Measurements from ENCODE around the gene BZW2.

DNA sequence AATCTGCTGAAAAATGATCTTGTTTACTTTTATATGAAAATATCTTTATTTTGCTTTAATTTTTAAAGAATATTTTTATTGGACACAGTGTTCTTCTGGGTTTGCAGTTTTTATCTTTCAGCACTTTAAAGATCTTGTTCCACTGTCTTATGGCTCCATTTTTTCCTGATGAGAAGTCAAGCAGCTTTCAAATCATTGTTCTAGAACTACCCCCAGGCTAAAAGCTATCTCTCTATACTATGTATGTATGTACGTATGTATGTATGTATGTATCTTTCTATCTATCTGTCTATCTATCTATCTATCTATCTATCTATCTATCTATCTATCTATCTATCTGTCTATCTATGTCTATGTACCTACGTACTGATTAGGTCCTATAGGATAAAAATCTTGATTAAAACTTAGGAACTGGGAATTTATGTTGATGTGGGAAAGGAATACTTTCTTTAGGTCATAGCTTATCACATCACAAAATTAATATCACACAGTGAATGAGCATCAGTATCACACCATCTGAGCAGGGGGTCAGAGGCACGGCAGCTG is 72.2 kb downstream of the BZW2 start:
- TF ChIP-seq, protein P1, sequence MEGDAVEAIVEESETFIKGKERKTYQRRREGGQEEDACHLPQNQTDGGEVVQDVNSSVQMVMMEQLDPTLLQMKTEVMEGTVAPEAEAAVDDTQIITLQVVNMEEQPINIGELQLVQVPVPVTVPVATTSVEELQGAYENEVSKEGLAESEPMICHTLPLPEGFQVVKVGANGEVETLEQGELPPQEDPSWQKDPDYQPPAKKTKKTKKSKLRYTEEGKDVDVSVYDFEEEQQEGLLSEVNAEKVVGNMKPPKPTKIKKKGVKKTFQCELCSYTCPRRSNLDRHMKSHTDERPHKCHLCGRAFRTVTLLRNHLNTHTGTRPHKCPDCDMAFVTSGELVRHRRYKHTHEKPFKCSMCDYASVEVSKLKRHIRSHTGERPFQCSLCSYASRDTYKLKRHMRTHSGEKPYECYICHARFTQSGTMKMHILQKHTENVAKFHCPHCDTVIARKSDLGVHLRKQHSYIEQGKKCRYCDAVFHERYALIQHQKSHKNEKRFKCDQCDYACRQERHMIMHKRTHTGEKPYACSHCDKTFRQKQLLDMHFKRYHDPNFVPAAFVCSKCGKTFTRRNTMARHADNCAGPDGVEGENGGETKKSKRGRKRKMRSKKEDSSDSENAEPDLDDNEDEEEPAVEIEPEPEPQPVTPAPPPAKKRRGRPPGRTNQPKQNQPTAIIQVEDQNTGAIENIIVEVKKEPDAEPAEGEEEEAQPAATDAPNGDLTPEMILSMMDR (IDR thresholded peaks at IDR 0.05; ENCODE audit: poor library complexity), result no peak
- no peak for TF ChIP-seq EZH2 (IDR thresholded peaks at IDR 0.05; ENCODE audit: borderline replicate concordance)
- no peak for TF ChIP-seq EZH2phosphoT487 (IDR thresholded peaks at IDR 0.05; ENCODE audit: low read depth, severe bottlenecking, unreplicated experiment)

Data from hepatocyte (in vitro differentiated cells).